Caco-2 (cell line): ENCODE measurements around the gene POLR2J3. TPM values are rescaled to one million over a fixed set of nuclear protein-coding genes. Genes with fewer than 3 reads are reported as not detected.
A peak's percentile ranks its signal among the peaks of the same experiment; 100 is the strongest.
"Not testable (repeated sequence)": the region's sequence is repeated elsewhere in the genome, so short reads cannot be mapped to it uniquely, and the experiment has no call there.

Experiments used
- BruUV-seq: library from RNA; stranded (reverse); fragments of 400-500 nt; replicated peaks from 2 replicates; lab custom pipeline; 2021; lab: Mats Ljungman, UMichigan
- CTCF ChIA-PET: fragments of 300-600 bp; sonication (Branson Sonifier 250); formaldehyde crosslinking; loops from one replicate; lab custom pipeline; 2022; ENCODE audit warnings: antibody characterized with exemption; lab: Charles Lee
- POLR2A ChIA-PET: fragments of 300-600 bp; sonication (Branson Sonifier 250); formaldehyde crosslinking; loops from one replicate; lab custom pipeline; 2022; ENCODE audit warnings: antibody characterized with exemption; lab: Charles Lee
- DNase-seq, 2 experiments: peaks; one replicate each; pipeline versions ENCODE4 v3.0.0 to v3.0.0-alpha.2; 2020 to 2022
- H3K27me3 ChIP-seq: replicated peaks from 2 replicates; pipeline ENCODE4 v1.6.0; 2011; ENCODE audit warnings: low read length; ENCODE audit not compliant: control insufficient read depth, insufficient read depth
- H3K36me3 ChIP-seq: 2 replicates; pipeline ENCODE4 v1.5.1; 2011; ENCODE audit warnings: low read length; ENCODE audit not compliant: control insufficient read depth, insufficient read depth
- H3K4me1 ChIP-seq: fragments of 250-450 bp; sonication (Bioruptor Pico); 2 replicates; pipeline ENCODE4 v1.5.1; 2020; ENCODE audit warnings: mild to moderate bottlenecking
- H3K4me3 ChIP-seq: 2 replicates; pipeline ENCODE4 v1.5.1; 2011; ENCODE audit warnings: low read depth, mild to moderate bottlenecking, control low read depth, low read length
- H3K9me3 ChIP-seq: fragments of 250-450 bp; sonication (Bioruptor Pico); 2 replicates; pipeline ENCODE4 v1.5.1; 2020; ENCODE audit warnings: mild to moderate bottlenecking, moderate library complexity
- H3K27ac Mint-ChIP-seq: one replicate; pipeline ENCODE4 v1.8.0; 2022; ENCODE audit warnings: mixed read lengths; ENCODE audit not compliant: unreplicated experiment
- H3K27me3 Mint-ChIP-seq: one replicate; pipeline ENCODE4 v1.8.0; 2022; ENCODE audit warnings: mixed read lengths; ENCODE audit not compliant: insufficient read depth, unreplicated experiment
- H3K36me3 Mint-ChIP-seq: one replicate; pipeline ENCODE4 v1.8.0; 2022; ENCODE audit warnings: mild to moderate bottlenecking, mixed read lengths; ENCODE audit not compliant: insufficient read depth, unreplicated experiment
- H3K4me1 Mint-ChIP-seq: one replicate; pipeline ENCODE4 v1.8.0; 2022; ENCODE audit warnings: low read depth, mixed read lengths; ENCODE audit not compliant: unreplicated experiment
- H3K4me3 Mint-ChIP-seq: one replicate; pipeline ENCODE4 v1.8.0; 2022; ENCODE audit warnings: mild to moderate bottlenecking, moderate library complexity, mixed read lengths; ENCODE audit not compliant: unreplicated experiment
- H3K9me3 Mint-ChIP-seq: one replicate; pipeline ENCODE4 v1.8.0; 2022; ENCODE audit warnings: mixed read lengths; ENCODE audit not compliant: unreplicated experiment
- intact Hi-C: fragments of 100-400 bp; cut with micrococcal nuclease; formaldehyde crosslinking; loops from one replicate; pipeline ENCODE4 v1.10.0; 2022; ENCODE audit not compliant: unreplicated experiment
- total RNA-seq: library from RNA; stranded (reverse); gene quantifications from 2 replicates; pipeline ENCODE4 v1.2.3, GENCODE V29; 2022

POLR2J3 gene
- total RNA-seq, 1 experiment from 2014 or later = 37.4 TPM

DNA sequence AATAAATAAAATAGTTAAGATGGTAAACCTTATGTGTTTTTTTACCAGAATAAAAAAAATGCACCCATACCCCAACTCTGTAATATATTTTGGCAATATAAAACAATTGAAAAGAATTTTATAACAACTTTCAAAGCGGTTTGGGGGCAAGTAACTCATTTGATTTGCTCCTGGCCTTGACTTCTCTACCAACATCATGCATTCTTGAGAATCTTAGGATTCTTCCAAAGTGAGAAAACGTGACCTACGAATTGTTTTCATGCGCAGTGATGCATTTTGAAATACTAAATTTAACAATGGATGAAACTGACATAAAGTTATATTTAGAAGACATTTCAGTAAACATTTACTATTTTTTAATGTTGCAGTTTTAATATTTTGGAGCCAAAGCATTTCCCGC is 51.6 kb downstream of the POLR2J3 start:
- intact Hi-C loops, H3K9me3 Mint-ChIP-seq, H3K4me1 Mint-ChIP-seq, H3K27ac Mint-ChIP-seq, H3K27me3 ChIP-seq, H3K4me3 Mint-ChIP-seq, H3K36me3 Mint-ChIP-seq, H3K27me3 Mint-ChIP-seq, DNase-seq, H3K4me3 ChIP-seq, BruUV-seq, POLR2A ChIA-PET, CTCF ChIA-PET, H3K36me3 ChIP-seq, H3K9me3 ChIP-seq, H3K4me1 ChIP-seq: not testable (repeated sequence)

DNA sequence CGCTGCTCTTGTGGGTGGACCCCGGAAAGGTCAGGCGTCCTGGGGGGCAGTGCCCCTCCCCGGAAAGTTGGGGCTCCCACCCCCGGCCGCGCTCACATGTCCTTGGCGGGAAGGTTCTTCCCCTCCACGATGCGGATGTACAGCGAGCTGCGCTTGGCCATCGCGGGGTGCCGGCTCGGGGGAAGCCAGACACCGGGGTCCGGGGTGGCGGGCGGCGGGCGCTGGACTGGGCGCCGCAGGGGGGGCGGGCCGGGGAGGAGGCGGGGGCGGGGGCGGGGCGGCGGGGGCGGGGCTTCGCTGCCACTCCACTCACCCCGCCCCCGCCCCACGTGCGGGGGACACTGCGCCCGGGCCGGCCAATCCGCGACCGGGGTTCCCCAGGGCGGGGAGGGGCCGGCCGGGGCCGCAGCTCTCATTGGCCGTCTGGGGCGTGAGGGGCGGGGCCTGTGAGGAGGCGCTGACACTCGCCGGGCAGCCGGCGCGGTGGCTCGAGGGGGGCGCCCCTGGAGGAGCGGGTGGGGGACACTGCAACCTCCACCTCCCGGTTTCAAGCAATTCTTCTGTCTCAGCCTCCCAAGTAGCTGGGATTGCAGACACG is 54.7 kb downstream of the POLR2J3 start, which contains the start of gene RASA4B:
TSS of gene RASA4B (minus strand) at position 228 of the 598 bp plus-strand sequence. CDS start at position 161, 67 bp downstream.
- H3K4me3 ChIP-seq, H3K36me3 ChIP-seq, H3K27me3 ChIP-seq, POLR2A ChIA-PET, H3K36me3 Mint-ChIP-seq, BruUV-seq, H3K27me3 Mint-ChIP-seq, CTCF ChIA-PET, H3K9me3 Mint-ChIP-seq, H3K4me1 ChIP-seq, H3K27ac Mint-ChIP-seq, H3K9me3 ChIP-seq, H3K4me1 Mint-ChIP-seq, intact Hi-C loops: not testable (repeated sequence)
- peak in 1 of 2 experiments; percentile 3 for DNase-seq
- H3K4me3 Mint-ChIP-seq = peak within 1 kb of the TSS; percentile 33

Other genes with a start within 250 kb of the POLR2J3 start
- gene SPDYE6, start 216.1 kb downstream of the POLR2J3 start, total RNA-seq = not detected in 2 replicates
- gene PRKRIP1, start 176.2 kb downstream of the POLR2J3 start, total RNA-seq = 34.2 and 35.2 TPM in 2 replicates
- gene ORAI2, start 139.0 kb downstream of the POLR2J3 start, total RNA-seq = 19.4 and 20.2 TPM in 2 replicates
- gene ALKBH4, start 107.7 kb downstream of the POLR2J3 start, total RNA-seq = 13.8 and 15.0 TPM in 2 replicates
- gene LRWD1, start 107.6 kb downstream of the POLR2J3 start, total RNA-seq = 23.6 and 25.3 TPM in 2 replicates
- gene POLR2J, start 93.7 kb downstream of the POLR2J3 start, total RNA-seq = 68.1 and 70.0 TPM in 2 replicates
- gene RASA4B, start 54.8 kb downstream of the POLR2J3 start, total RNA-seq = 2.9 and 3.2 TPM in 2 replicates
- 9.3 and 11.2 TPM in 2 replicates for gene UPK3BL2, start 28.9 kb downstream of the POLR2J3 start, total RNA-seq
- gene SPDYE2, start 21.4 kb downstream of the POLR2J3 start, total RNA-seq = not detected in 2 replicates
- gene RASA4, start 44.2 kb upstream of the POLR2J3 start, total RNA-seq = 6.1 and 7.2 TPM in 2 replicates
- 9.9 and 13.7 TPM in 2 replicates for gene UPK3BL1, start 70.2 kb upstream of the POLR2J3 start, total RNA-seq
- gene SPDYE2B, start 77.7 kb upstream of the POLR2J3 start, total RNA-seq = not detected in 2 replicates
- gene POLR2J2, start 99.1 kb upstream of the POLR2J3 start, total RNA-seq = 12.7 and 13.7 TPM in 2 replicates
- gene FAM185A, start 176.4 kb upstream of the POLR2J3 start, total RNA-seq = 10.6 and 12.8 TPM in 2 replicates